Caki2 (cell line): Measurements from ENCODE around the gene NAA11. TPM values are rescaled to one million over a fixed set of nuclear protein-coding genes. Genes with fewer than 3 reads are reported as not detected.

Source experiments
- DNase-seq: peaks from one replicate; pipeline ENCODE4 v3.0.0-alpha.2; 2015; ENCODE audit warnings: low read depth
- in situ Hi-C: cut with HindIII; loops from 2 replicates; pipeline ENCODE4 v1.10.0; 2016; ENCODE audit warnings: low sequenced_read_pairs, low pct_unique_long_range_greater_than_20kb, mixed read lengths
- total RNA-seq: library from RNA; depleted of rRNA; stranded (reverse); fragments of >200 nt; shearing (Covaris generic); gene quantifications from 2 replicates; pipeline ENCODE4 v1.2.3, GENCODE V29; 2014; ENCODE audit warnings: low replicate concordance; rRNA removed

The NAA11 gene
- total RNA-seq: not detected in 2 replicates

- DNase-seq: no peak
- in situ Hi-C loops: no loop called here
Measured at GRCh38 chr4:79325864-79326328, at the start of gene NAA11. NAA11 (minus strand) TSS chr4:79326061; CDS start chr4:79325877, 184 bp downstream.

- no peak for DNase-seq
- in situ Hi-C loops: no loop called here
Measured at GRCh38 chr4:79370026-79370425, 44.2 kb upstream of the NAA11 start.

GRCh38 chr4:79367096-79367495 is 41.2 kb upstream of the NAA11 start:
- in situ Hi-C loops: no loop called here
- DNase-seq: no peak

GRCh38 chr4:79366422-79366821 is 40.6 kb upstream of the NAA11 start:
- in situ Hi-C loops: no loop called here
- no peak for DNase-seq

- DNase-seq: no peak
- in situ Hi-C loops: no loop called here
Measured at GRCh38 chr4:79364061-79364460, 38.2 kb upstream of the NAA11 start.

GRCh38 chr4:79362626-79363025 is 36.8 kb upstream of the NAA11 start:
- in situ Hi-C loops: no loop called here
- DNase-seq: no peak

- DNase-seq: no peak
- in situ Hi-C loops: no loop called here
Measured at GRCh38 chr4:79360006-79360405, 34.1 kb upstream of the NAA11 start.

- in situ Hi-C loops: no loop called here
- DNase-seq: no peak
Measured at GRCh38 chr4:79358438-79358837, 32.6 kb upstream of the NAA11 start.

GRCh38 chr4:79357365-79357764 is 31.5 kb upstream of the NAA11 start:
- DNase-seq: no peak
- in situ Hi-C loops: no loop called here

- no peak for DNase-seq
- in situ Hi-C loops: no loop called here
Measured at GRCh38 chr4:79353075-79353474, 27.2 kb upstream of the NAA11 start.

- DNase-seq: no peak
- in situ Hi-C loops: no loop called here
Measured at GRCh38 chr4:79348405-79348804, 22.5 kb upstream of the NAA11 start.

- DNase-seq: no peak
- in situ Hi-C loops: no loop called here
Measured at GRCh38 chr4:79341893-79342653, 16.2 kb upstream of the NAA11 start.

- DNase-seq: no peak
- in situ Hi-C loops: no loop called here
Measured at GRCh38 chr4:79340568-79340967, 14.7 kb upstream of the NAA11 start.

GRCh38 chr4:79338148-79338547 is 12.3 kb upstream of the NAA11 start:
- no peak for DNase-seq
- in situ Hi-C loops: no loop called here

GRCh38 chr4:79334783-79335182 is 8.9 kb upstream of the NAA11 start:
- DNase-seq: no peak
- in situ Hi-C loops: no loop called here

- in situ Hi-C loops: no loop called here
- no peak for DNase-seq
Measured at GRCh38 chr4:79334341-79334740, 8.5 kb upstream of the NAA11 start.

GRCh38 chr4:79331126-79331876 is 5.4 kb upstream of the NAA11 start:
- peak; percentile 30 for DNase-seq
- in situ Hi-C loops: no loop called here

GRCh38 chr4:79330720-79331119 is 4.9 kb upstream of the NAA11 start:
- in situ Hi-C loops: no loop called here
- DNase-seq: no peak

GRCh38 chr4:79325436-79325835 is 425 bp downstream of the NAA11 start:
- DNase-seq: no peak
- in situ Hi-C loops: no loop called here
